GM18868 (cell line): ENCODE measurements around the gene PASK.

Source experiments
- ATAC-seq: cut with Tn5 transposase; IDR thresholded peaks from one replicate; pipeline ENCODE4 v1.9.1; 2021; ENCODE audit warnings: mild to moderate bottlenecking, moderate library complexity; ENCODE audit not compliant: unreplicated experiment

Gene PASK

GRCh38 chr2:241068942-241069810 is 80.1 kb downstream of the PASK start:
- no peak for ATAC-seq

DNA sequence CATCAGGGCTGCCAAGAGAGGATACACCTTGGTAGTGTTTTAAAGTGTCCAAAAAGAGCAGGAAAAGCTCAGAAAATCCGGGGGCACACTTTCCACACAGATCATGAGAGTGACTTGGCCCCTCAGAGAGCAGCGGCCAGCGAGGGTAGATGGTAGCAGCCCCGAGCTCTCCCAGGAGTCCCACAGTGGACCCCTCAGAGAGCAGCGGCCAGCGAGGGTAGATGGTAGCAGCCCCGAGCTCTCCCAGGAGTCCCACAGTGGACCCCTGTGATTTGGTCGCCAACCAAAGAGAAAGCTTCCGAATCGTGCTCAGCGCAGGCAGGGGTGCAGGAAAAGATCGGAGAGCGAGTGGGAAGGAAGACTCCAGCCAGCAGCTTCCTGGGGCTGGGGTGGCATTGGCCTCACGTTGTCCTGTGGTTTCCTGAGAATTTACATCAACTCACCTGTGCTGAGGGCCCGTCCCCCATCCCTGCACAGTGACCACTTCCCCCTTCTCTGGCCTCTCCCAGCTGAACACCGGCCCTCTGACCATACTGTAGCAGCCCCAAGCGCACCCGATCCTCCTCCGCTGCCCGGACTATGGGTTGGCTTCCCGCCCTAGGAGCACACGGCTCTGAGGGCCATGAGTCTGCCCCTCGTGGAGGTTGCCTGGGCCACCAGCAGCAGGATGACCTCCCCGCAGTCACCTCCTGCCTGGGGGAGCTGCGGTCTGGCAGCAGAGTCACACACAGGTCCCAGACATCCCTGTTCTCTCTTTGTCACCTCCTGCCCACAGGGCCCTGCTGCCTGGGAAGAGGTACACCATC is 80.9 kb downstream of the PASK start:
- no peak for ATAC-seq

DNA sequence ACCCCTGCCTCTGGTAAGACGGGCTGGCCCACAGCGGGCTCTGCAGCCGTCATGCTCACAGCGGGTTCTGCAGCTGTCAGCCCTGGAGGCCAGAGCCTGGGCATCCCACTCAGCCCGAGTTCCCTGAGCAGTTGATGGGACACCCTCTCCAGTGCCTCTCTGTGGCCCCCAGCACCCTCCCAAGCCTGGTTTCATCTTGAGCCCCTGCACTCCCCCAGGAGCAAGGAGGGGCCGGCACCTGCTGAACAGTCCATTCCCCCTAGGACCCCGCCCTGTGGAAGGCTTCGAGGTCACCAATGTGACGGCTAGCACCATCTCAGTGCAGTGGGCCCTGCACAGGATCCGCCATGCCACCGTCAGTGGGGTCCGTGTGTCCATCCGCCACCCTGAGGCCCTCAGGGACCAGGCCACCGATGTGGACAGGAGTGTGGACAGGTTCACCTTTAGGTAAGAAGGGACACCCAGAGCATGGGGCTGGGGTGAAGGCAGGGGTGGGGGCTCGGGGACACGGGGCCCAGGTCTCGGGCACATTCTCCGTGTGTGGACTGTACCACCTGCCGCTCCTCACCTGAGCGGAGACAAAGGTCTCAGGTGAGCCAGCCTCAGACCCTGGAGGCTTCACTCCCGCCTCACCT is 81.7 kb downstream of the PASK start:
- ATAC-seq: no peak

- ATAC-seq: no peak
Observed at GRCh38 chr2:241066893-241067341, 82.4 kb downstream of the PASK start.

GRCh38 chr2:241066171-241066892 is 82.9 kb downstream of the PASK start:
- no peak for ATAC-seq

DNA sequence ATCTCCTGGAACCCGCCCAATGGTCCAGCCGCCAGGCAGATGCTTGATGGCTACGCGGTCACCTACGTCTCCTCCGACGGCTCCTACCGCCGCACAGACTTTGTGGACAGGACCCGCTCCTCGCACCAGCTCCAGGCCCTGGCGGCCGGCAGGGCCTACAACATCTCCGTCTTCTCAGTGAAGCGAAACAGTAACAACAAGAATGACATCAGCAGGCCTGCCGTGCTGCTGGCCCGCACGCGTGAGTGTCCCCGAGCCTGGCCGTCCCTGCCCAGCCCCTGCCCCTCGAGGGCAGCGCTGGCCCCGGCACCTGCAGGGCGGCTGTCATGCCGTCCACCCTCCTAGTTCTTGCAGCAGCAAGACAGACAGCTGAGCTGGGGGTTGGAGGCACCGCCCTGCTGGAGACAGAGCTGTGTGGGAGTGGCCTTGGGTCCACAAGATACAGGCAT is 83.9 kb downstream of the PASK start:
- ATAC-seq: no peak

GRCh38 chr2:241064802-241065354 is 84.4 kb downstream of the PASK start:
- no peak for ATAC-seq

GRCh38 chr2:241064008-241064801 is 85.1 kb downstream of the PASK start:
- no peak for ATAC-seq

GRCh38 chr2:241063587-241063986 is 85.7 kb downstream of the PASK start:
- no peak for ATAC-seq

GRCh38 chr2:241063093-241063551 is 86.2 kb downstream of the PASK start:
- no peak for ATAC-seq

DNA sequence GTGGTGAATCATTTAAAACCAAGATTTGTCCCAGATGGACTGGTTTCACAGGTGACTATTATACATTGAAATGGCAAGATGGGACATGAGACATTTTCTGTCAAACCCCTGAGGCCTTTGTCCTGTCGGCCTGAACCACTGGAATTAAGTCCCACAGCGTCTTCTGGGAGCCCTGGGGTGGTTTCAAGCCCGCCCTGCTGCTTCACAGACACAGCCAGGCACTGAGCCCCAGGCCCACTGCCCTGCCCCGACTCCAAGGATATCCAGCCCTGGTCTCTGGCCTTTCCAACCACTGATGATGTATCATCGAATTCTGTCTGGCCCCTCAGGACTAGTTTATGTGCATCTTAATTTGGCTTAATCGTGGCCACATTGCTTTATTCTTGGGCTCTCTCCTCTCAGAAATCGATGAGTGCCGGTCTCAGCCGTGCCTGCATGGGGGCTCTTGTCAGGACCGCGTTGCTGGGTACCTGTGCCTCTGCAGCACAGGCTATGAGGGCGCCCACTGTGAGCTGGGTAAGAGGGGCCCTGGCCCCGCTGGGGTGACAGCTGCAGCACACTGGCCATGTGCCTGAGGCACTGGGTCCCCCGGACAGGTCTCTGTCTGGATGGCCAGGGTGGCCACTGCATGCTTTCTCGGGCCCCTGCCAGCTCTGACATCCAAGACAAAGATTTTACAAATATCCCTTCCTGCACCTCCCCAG is 86.7 kb downstream of the PASK start:
- ATAC-seq: no peak

- no peak for ATAC-seq
Observed at GRCh38 chr2:241061275-241061674, 88.0 kb downstream of the PASK start.
